GM19099 (cell line): ENCODE results near the gene ZBTB7C.

Experiments
- POLR2A ChIP-seq: IDR thresholded peaks from 3 replicates; pipeline ENCODE4 v1.6.1; 2011; ENCODE audit warnings: low read depth; ENCODE audit not compliant: insufficient read length; ENCODE audit errors: extremely low read depth

ZBTB7C gene

DNA sequence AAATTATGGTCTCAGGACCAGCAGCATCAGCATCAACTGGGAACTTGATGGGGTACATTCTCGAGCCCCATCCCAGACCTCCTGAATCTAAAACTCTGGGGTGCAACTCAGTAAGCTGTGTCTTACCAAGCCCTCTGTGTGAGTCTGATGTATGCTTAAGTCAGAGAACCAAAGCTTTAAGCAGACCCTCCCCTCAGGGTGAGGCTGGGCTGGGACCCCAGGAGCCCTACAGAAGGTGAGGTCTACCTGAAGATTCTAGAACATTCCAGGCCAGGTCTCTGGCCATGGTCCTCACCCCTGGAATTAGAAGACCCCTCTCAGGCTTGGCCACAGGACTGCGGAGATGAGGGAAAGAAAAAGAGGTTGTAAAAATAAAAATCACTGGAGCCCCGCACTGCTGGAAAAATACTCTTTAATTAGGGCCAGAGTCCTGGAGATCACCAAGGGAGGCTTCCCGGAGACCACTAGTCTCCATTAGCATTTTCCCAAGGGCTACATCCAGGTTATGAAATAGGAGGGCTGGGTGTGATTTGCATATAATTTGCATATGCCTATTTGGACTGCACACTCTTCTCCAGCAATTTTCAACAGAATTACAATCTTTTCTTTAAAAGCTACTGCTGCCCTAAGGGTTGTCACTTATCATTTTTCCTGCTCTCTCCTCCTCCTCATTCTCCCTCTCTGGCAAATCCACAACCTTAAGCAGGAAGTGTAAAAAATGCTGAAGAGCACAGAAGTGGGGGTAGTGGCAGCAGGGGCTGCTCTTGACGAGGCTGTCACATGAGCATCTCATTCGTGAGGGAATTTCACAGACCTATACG, 100.2 kb downstream of the ZBTB7C start:
- TF ChIP-seq POLR2A: no peak

GRCh38 chr18:48308027-48308635, 101.1 kb downstream of the ZBTB7C start:
- TF ChIP-seq POLR2A: no peak

GRCh38 chr18:48306838-48307237, 102.3 kb downstream of the ZBTB7C start:
- TF ChIP-seq POLR2A: no peak

DNA sequence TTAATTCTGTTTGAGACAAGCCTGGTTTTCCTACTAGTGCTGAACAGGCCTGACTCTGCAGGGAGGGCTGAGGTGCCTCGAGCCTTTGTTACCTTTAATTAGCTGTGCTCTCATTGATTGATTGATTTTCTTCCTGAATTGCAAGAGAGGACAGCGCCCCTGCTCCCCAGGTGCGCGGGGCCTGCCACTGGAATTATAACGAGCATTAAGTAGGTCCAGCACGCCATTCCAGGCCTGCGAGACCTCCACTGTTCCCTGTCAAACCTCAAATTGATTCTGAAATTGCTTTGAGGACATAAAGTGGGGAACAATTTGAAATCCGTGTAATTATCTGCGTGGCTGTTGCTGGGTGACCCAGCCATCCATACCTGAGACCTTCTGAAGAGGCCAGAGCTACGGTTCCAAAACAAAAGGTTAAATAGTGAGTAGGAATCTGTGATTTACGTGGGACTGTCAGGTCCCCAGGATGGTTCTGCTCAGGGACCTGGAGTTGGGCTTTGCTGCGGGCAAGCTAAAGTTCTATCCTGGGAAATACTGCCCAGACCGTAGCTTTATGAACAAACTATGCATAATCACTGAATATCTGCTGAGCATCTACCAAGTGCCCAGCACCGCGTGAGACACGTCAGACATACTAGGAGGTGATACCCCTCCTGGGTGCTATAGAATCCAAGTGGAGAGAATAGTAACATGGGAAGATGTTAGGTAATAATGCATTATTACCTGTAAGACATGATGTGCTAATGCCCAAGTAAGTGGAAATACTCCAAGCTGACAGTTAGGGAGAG, 104.1 kb downstream of the ZBTB7C start:
- no peak for TF ChIP-seq POLR2A

- no peak for TF ChIP-seq POLR2A
Measured at GRCh38 chr18:48303883-48304282, 105.3 kb downstream of the ZBTB7C start.

- TF ChIP-seq POLR2A: no peak
Measured at GRCh38 chr18:48302736-48303135, 106.4 kb downstream of the ZBTB7C start.

DNA sequence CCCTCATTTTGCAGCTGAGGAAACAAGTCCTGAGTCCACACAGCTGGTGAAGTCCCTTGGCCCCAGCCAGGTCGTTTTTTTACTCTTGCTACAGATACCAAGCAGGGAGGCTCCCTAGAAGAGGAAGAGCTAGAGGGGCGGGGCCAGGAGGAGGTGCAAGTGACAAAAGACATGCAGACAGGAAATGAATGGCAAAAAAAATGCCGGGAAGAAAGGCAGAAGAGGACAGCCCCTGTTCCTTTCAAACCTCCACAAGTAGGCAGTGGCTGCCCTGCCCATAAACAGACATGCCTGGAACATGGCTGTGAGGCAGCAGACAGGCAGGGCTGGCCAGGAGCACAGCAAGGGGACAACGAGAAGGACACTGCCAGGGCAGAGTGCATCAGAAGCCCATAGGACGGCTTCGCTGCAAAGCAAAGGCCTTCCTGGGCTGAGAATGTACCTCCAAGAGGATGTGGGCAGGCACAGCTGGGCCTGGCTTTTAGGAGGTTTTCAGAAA, 108.7 kb downstream of the ZBTB7C start:
- TF ChIP-seq POLR2A: no peak

- TF ChIP-seq POLR2A: no peak
Measured at GRCh38 chr18:48297139-48297538, 112.0 kb downstream of the ZBTB7C start.

DNA sequence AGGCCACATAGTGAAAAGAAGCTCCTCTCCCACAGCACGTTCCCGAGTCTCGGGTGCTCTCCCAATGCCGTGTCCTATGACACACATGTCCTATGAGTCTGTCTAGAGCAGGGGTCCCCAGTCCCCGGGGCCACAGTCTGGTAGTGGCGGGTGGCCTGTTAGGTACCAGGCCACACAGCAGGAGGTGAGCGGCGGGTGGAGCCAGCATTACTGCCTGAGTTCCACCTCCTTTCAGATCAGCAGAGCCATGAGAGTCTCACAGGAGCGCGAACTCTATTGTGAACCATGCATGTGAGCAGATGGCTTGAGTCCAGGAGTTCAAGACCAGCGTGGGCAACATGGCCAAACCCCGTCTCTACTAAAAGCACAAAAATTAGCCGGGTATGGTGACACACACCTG, 112.6 kb downstream of the ZBTB7C start:
- TF ChIP-seq POLR2A: no peak

- no peak for TF ChIP-seq POLR2A
Measured at GRCh38 chr18:48295586-48296311, 113.4 kb downstream of the ZBTB7C start.

DNA sequence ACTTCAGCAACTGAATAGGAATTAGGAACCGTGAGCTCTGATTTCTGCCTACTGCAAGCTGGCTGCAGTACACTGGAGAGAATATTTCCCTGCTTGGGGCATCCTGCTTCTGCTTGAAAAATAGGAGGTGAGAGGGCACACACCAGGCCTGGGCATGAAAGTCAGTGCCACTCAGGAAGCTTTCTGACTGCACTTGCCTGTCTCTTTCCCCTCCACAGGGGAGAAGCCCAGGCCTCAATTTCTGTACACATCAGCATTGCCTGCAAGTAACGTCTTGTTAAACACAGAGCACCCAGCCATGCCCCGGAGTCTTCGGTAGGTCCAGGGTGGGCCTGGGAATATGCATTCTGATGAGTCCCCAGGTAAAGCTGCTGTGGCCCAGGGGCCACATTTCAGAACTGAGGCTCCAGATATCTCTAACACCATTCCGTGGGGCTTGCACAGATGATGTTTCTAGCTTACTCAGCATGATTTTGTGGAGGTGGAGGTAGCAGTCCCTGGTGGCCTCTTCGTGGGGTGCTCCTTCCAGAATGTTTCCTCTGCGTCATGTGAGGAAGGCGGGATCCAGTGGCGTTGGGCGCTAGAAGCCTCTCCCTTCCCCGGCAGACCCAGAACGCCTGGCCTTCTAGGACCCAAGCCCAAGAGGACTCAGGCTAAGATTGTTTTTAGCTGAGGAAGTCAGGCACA, 114.1 kb downstream of the ZBTB7C start:
- TF ChIP-seq POLR2A: no peak

GRCh38 chr18:48293954-48294898, 115.0 kb downstream of the ZBTB7C start:
- no peak for TF ChIP-seq POLR2A

DNA sequence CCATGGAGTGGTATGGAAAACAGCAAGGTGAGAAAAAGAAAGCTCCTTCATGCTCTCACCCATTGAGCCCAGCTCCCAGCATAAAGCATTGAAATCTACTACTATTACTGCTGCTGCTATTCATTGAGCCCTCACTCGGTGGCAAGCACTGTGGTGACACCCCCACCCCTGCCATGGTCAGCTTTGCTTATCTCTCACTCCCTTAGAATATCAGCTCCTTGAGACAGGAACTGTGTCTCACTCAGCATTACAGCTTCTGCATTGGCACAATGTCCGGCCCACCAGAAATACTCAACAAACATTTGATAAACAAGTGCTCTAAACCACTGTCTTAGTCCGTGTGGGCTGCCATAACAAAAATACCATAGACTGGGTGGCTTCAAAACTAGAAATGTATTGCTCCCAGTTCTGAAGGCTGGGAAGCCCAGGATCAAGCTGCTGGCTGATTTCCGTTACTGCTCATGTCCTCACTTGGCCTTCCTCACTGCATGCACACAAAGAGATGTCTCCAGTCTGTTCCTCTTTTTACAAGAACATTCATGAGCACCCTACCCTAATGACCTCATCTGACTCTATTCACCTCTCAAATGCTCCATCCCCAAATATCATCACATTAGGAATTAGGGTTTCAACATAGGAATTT, 116.3 kb downstream of the ZBTB7C start:
- TF ChIP-seq POLR2A: no peak

- no peak for TF ChIP-seq POLR2A
Measured at GRCh38 chr18:48292229-48292628, 117.0 kb downstream of the ZBTB7C start.
